ENCODE measurements around the gene CAPS2.
A peak's percentile ranks its signal among the peaks of the same experiment; 100 is the strongest.

Gene CAPS2

DNA sequence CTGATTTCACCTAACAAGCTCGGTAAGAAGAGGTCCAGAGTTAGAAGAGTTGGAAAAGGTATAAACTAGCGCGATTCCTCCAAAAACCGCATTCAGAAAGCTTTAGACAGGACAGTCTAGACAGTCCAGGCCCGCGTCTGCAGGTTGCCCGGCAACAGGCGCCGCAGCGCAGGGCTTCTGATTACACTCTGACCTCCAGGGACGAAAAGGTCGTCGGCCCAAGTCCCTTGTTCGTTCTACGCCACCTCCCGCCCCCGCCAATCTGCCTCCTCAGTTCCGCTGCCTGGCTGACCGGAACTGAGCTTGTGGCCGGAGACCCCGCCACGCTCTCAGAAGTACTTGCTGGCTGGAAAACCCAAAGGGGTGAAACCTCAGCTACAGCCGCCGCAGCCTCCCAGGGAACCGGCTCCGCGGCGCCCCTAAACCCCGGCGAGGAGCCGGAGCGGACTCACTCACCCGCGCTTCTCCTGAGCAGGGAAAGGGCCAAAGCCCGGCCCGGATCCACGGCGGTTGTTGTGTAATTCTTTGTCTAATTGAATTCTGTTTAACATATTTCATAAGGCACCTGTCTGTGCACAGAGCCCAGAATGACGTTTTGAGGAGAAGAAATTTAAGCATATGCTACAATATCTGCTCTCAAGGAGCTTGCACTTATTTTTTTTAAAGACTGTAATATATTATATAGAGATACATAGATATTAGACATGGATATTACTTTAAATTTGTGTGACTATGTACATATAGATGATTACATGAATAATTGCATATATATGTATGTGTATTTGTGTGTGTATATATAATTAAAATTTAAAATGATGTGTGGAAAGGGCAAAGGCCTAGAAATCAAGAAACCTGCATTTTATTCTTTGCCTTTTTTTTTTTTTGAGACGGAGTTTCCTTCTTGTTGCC is at the start of gene CAPS2:
CAPS2 (minus strand) TSS at position 407 of the 909 bp plus-strand sequence. CDS start 3,826 bp downstream, outside the sequence.
- TF ChIP-seq REST (IDR thresholded peaks at IDR 0.05; ENCODE audit: low read depth) (no peak), TEAD4 (IDR thresholded peaks at IDR 0.05) (peak; percentile 33; the same call in 1 of the 2 replicates), USF1 (IDR thresholded peaks at IDR 0.05) (no peak), NFIC (IDR thresholded peaks at IDR 0.05) (peak; percentile 51), TCF12 (IDR thresholded peaks at IDR 0.05; ENCODE audit: low read depth) (peak; percentile 51; the same call in 1 of the 2 replicates), RAD21 (IDR thresholded peaks at IDR 0.05; ENCODE audit: low read depth) (peak; percentile 12; the same call in 1 of the 2 replicates), EP300 (IDR thresholded peaks at IDR 0.05; ENCODE audit: borderline replicate concordance) (no peak), CREB1 (IDR thresholded peaks at IDR 0.05; ENCODE audit: low read depth) (0 out of 2 replicates have a peak, but pooled peaks have one; percentile 19), EGR1 (IDR thresholded peaks at IDR 0.05) (peak; percentile 76), YY1 (IDR thresholded peaks at IDR 0.05; ENCODE audit: low read depth) (peak; percentile 59; the same call in 1 of the 2 replicates), FOXM1 (IDR thresholded peaks at IDR 0.05; ENCODE audit: borderline replicate concordance, low read depth) (peak; percentile 56; the same call in 1 of the 2 replicates), CEBPB (IDR thresholded peaks at IDR 0.05) (peak; percentile 88), ZBTB7A (IDR thresholded peaks at IDR 0.05; ENCODE audit: low read depth) (no peak), TAF1 (IDR thresholded peaks at IDR 0.05; ENCODE audit: low read depth) (peak; percentile 64; the same call in 1 of the 2 replicates)
- TF ChIP-seq, protein P1, sequence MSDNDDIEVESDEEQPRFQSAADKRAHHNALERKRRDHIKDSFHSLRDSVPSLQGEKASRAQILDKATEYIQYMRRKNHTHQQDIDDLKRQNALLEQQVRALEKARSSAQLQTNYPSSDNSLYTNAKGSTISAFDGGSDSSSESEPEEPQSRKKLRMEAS (IDR thresholded peaks at IDR 0.05), result peak; percentile 62

- TF ChIP-seq CREB1 (IDR thresholded peaks at IDR 0.05; ENCODE audit: low read depth) (no peak), USF1 (IDR thresholded peaks at IDR 0.05) (no peak), EGR1 (IDR thresholded peaks at IDR 0.05) (no peak), ZBTB7A (IDR thresholded peaks at IDR 0.05; ENCODE audit: low read depth) (no peak), CEBPB (IDR thresholded peaks at IDR 0.05) (no peak), RAD21 (IDR thresholded peaks at IDR 0.05; ENCODE audit: low read depth) (no peak), NFIC (IDR thresholded peaks at IDR 0.05) (no peak), TAF1 (IDR thresholded peaks at IDR 0.05; ENCODE audit: low read depth) (no peak)
- TF ChIP-seq, protein P1 (IDR thresholded peaks at IDR 0.05), result no peak
Measured at GRCh38 chr12:75378354-75378753, 48.2 kb upstream of the CAPS2 start.

DNA sequence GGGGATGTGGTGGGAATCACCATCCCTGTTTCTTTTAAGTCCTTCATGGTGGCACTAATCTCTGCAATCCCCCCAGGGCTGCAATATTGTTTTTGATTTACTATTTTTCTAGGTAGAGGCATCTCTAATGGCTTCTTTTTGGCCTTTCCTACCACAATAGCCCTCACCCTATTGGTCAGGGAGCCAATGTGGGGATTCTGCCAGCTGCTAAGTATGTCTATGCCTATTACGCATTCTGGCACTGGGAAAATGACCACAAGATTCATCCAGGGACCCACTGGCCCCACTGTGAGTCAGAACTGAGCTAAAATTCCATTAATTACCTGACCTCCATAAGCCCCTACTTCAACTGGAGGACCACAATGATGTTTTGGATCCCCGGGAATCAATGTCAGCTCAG is 44.8 kb upstream of the CAPS2 start:
- no peak for TF ChIP-seq CEBPB (IDR thresholded peaks at IDR 0.05)
- TF ChIP-seq YY1 (IDR thresholded peaks at IDR 0.05; ENCODE audit: low read depth), result no peak
- no peak for TF ChIP-seq USF1 (IDR thresholded peaks at IDR 0.05)
- no peak for TF ChIP-seq TCF12 (IDR thresholded peaks at IDR 0.05; ENCODE audit: low read depth)
- no peak for TF ChIP-seq TEAD4 (IDR thresholded peaks at IDR 0.05)
- no peak for TF ChIP-seq CREB1 (IDR thresholded peaks at IDR 0.05; ENCODE audit: low read depth)
- TF ChIP-seq FOXM1 (IDR thresholded peaks at IDR 0.05; ENCODE audit: borderline replicate concordance, low read depth), result no peak
- TF ChIP-seq, protein P1 (IDR thresholded peaks at IDR 0.05), result no peak
- no peak for TF ChIP-seq REST (IDR thresholded peaks at IDR 0.05; ENCODE audit: low read depth)

GRCh38 chr12:75366629-75367028 is 36.5 kb upstream of the CAPS2 start:
- TF ChIP-seq YY1 (IDR thresholded peaks at IDR 0.05; ENCODE audit: low read depth), result no peak
- no peak for TF ChIP-seq TAF1 (IDR thresholded peaks at IDR 0.05; ENCODE audit: low read depth)
- TF ChIP-seq REST (IDR thresholded peaks at IDR 0.05; ENCODE audit: low read depth), result no peak
- TF ChIP-seq, protein P1 (IDR thresholded peaks at IDR 0.05), result no peak

Measured in Ishikawa (cell line).